Karpas-422 (cell line): ENCODE measurements around the gene PTH1R. TPM values are rescaled to one million over a fixed set of nuclear protein-coding genes. Genes with fewer than 3 reads are reported as not detected.

Source experiments
- DNase-seq: peaks from one replicate; pipeline ENCODE4 v3.0.0-alpha.2; 2015
- H2AFZ ChIP-seq: fragments of 200-600 bp; sonication (generic); 2 replicates; pipeline ENCODE4 v1.6.1; 2014; ENCODE audit warnings: antibody characterized with exemption, low read length, mixed read lengths
- H3K27ac ChIP-seq: fragments of 200-600 bp; sonication (generic); 2 replicates; pipeline ENCODE4 v1.5.1; 2014; ENCODE audit warnings: mild to moderate bottlenecking, low read length, moderate library complexity
- H3K27me3 ChIP-seq: fragments of 200-600 bp; sonication (generic); 2 replicates; pipeline ENCODE4 v1.6.1; 2014; ENCODE audit warnings: low read length, mixed read lengths
- H3K36me3 ChIP-seq: fragments of 200-600 bp; sonication (generic); 2 replicates; pipeline ENCODE4 v1.6.1; 2014; ENCODE audit warnings: low read length, mixed read lengths; ENCODE audit not compliant: insufficient read depth
- H3K4me1 ChIP-seq: fragments of 200-600 bp; sonication (generic); 2 replicates; pipeline ENCODE4 v1.6.1; 2014; ENCODE audit warnings: mild to moderate bottlenecking, low read length, mixed read lengths
- H3K4me2 ChIP-seq: fragments of 200-600 bp; sonication (generic); 2 replicates; pipeline ENCODE4 v1.6.1; 2014; ENCODE audit warnings: low read length, low read depth, mild to moderate bottlenecking; ENCODE audit not compliant: poor library complexity, severe bottlenecking
- H3K4me3 ChIP-seq: fragments of 200-600 bp; sonication (generic); 2 replicates; pipeline ENCODE4 v1.5.1; 2014; ENCODE audit warnings: mild to moderate bottlenecking, antibody characterized with exemption, low read length, mixed read lengths
- H3K79me2 ChIP-seq: fragments of 200-600 bp; sonication (generic); 2 replicates; pipeline ENCODE4 v1.6.1; 2014; ENCODE audit warnings: mild to moderate bottlenecking, low read length, mixed read lengths
- H3K9ac ChIP-seq: fragments of 200-600 bp; sonication (generic); 2 replicates; pipeline ENCODE4 v1.6.0; 2014; ENCODE audit warnings: low read length
- H3K9me2 ChIP-seq: fragments of 200-600 bp; sonication (generic), shearing (Covaris generic); replicated peaks from 2 replicates; pipeline ENCODE4 v1.6.0; 2014; ENCODE audit warnings: mild to moderate bottlenecking, low read length, moderate library complexity; ENCODE audit not compliant: insufficient read depth
- H3K9me3 ChIP-seq: fragments of 300-700, 200-600 bp; sonication (generic); 2 replicates; pipeline ENCODE4 v1.6.1; 2014; ENCODE audit warnings: low read length, mixed read lengths
- H4K20me1 ChIP-seq: fragments of 200-600 bp; sonication (generic); 2 replicates; pipeline ENCODE4 v1.6.1; 2014; ENCODE audit warnings: mild to moderate bottlenecking, antibody characterized with exemption, low read length, low read depth; ENCODE audit not compliant: insufficient read depth
- total RNA-seq: library from RNA; depleted of rRNA; stranded (reverse); fragments of >200 nt; shearing (Covaris generic); gene quantifications from 2 replicates; pipeline ENCODE4 v1.2.3, GENCODE V29; 2014; ENCODE audit warnings: low replicate concordance

PTH1R gene
- total RNA-seq, 1 experiment from 2014 or later: not detected

DNA sequence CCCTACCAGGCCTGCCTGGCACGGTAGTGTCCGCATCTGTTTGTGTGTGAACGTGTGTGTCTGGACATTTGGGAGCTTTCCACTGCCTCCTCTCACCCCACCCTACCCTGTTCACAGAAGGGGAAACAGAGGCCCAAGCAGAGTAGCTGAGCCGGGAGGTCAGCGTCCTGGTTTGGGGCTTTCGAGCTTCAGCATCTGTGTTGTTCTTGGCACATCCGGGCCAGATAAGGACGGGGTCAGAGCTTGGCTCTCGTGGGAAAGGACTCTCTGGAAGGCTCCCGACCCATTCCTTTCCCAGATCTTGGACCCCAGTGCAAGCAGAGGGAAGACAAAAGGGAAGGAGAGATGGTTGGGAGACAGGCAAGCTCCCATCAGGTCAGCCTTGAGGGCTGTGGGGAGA, 6.3 kb upstream of the PTH1R start:
- Histone ChIP-seq H3K4me3 (no peak overlapping the region), H3K4me2 (no peak overlapping the region), H3K9me3 (no peaks in the 10 kb centered on the region), H3K79me2 (no peaks in the 10 kb centered on the region), H2AFZ (no peak overlapping the region), H3K9me2 (no peaks in the 10 kb centered on the region), H4K20me1 (no peaks in the 10 kb centered on the region), H3K4me1 (no peaks in the 10 kb centered on the region), H3K27ac (no peak overlapping the region), H3K9ac (no peak overlapping the region), H3K36me3 (no peaks in the 10 kb centered on the region), H3K27me3 (no peaks in the 10 kb centered on the region)
- DNase-seq: no peak

DNA sequence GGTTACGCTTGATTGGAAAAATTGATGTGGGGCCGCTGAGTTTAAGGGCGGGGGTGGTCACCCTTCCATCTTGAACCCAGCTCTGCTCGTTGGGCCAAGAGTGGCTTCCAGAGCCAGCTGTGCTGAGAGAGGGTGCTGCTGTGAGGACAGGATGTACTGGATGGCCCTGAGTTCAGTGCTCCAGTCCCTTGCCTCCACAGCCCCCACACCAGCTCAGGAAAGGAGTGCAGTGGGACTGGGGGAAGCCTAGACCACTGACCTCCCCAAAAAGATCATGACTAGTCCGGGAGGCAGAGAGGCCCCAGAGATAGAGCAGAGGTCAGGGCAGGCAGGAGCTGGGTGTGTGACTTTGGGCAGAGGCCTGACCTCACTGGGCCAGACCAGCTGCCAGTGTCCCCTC, 4.0 kb upstream of the PTH1R start:
- H4K20me1 ChIP-seq: no peaks in the 10 kb centered on the region
- no peaks in the 10 kb centered on the region for H3K36me3 ChIP-seq
- H3K27me3 ChIP-seq: no peaks in the 10 kb centered on the region
- H2AFZ ChIP-seq: no peak overlapping the region
- no peak overlapping the region for H3K9ac ChIP-seq
- no peak for DNase-seq
- H3K27ac ChIP-seq: no peak overlapping the region
- H3K4me3 ChIP-seq: no peak overlapping the region
- H3K4me2 ChIP-seq: no peak overlapping the region
- no peaks in the 10 kb centered on the region for H3K4me1 ChIP-seq
- H3K9me2 ChIP-seq: no peaks in the 10 kb centered on the region
- no peaks in the 10 kb centered on the region for H3K79me2 ChIP-seq
- no peaks in the 10 kb centered on the region for H3K9me3 ChIP-seq

DNA sequence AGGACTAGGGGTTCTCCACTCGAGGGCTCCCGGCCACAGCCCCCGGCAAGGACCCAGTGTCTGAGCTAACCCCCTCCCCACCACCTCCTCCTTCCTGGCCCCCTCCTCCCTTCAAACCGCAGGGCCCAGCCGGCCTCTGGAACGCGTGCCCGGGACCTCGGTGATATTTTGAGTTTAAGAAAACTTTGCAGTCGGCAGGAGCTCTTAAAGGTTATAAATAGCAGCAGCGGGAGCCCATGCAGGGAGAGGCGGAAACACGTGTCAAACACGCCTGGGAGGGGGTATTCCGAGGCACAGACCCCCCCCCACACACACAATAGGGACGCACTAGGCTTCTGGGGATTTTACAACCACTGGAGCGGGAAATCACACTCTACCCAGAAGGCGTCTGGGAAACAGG, 3.1 kb upstream of the PTH1R start:
- Histone ChIP-seq H3K9me2 (no peaks in the 10 kb centered on the region), H3K36me3 (no peaks in the 10 kb centered on the region), H2AFZ (no peak overlapping the region), H3K4me2 (no peak overlapping the region), H4K20me1 (no peaks in the 10 kb centered on the region), H3K9me3 (no peaks in the 10 kb centered on the region), H3K79me2 (no peaks in the 10 kb centered on the region), H3K9ac (no peak overlapping the region), H3K27ac (no peak overlapping the region), H3K4me1 (no peaks in the 10 kb centered on the region), H3K4me3 (no peak overlapping the region), H3K27me3 (no peaks in the 10 kb centered on the region)
- DNase-seq: no peak

DNA sequence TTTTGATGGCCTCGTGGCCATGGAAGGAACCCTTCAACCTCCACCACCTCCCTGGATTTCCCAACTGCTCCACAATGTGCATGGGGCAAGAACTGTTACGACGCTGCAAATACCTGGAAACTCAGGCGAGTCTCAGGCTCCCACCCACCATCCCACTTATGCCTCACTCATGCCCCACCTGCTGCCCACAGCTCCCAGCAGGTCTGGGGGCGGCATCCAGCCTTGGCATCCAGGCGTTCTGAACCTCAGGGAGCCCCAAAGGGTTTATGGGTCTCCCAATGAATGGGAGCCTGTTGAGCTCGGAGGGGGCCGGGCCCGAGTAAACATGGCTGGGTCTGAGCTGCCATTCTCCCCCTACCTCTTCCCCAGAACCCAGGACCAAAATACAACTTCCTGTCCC, 2.0 kb upstream of the PTH1R start:
- Histone ChIP-seq H3K27me3 (no peaks in the 10 kb centered on the region), H3K4me2 (no peak overlapping the region), H3K4me3 (no peak overlapping the region), H3K9ac (no peak overlapping the region), H4K20me1 (no peaks in the 10 kb centered on the region), H2AFZ (no peak overlapping the region), H3K4me1 (no peaks in the 10 kb centered on the region), H3K27ac (no peak overlapping the region), H3K79me2 (no peaks in the 10 kb centered on the region), H3K36me3 (no peaks in the 10 kb centered on the region), H3K9me3 (no peaks in the 10 kb centered on the region), H3K9me2 (no peaks in the 10 kb centered on the region)
- no peak for DNase-seq

DNA sequence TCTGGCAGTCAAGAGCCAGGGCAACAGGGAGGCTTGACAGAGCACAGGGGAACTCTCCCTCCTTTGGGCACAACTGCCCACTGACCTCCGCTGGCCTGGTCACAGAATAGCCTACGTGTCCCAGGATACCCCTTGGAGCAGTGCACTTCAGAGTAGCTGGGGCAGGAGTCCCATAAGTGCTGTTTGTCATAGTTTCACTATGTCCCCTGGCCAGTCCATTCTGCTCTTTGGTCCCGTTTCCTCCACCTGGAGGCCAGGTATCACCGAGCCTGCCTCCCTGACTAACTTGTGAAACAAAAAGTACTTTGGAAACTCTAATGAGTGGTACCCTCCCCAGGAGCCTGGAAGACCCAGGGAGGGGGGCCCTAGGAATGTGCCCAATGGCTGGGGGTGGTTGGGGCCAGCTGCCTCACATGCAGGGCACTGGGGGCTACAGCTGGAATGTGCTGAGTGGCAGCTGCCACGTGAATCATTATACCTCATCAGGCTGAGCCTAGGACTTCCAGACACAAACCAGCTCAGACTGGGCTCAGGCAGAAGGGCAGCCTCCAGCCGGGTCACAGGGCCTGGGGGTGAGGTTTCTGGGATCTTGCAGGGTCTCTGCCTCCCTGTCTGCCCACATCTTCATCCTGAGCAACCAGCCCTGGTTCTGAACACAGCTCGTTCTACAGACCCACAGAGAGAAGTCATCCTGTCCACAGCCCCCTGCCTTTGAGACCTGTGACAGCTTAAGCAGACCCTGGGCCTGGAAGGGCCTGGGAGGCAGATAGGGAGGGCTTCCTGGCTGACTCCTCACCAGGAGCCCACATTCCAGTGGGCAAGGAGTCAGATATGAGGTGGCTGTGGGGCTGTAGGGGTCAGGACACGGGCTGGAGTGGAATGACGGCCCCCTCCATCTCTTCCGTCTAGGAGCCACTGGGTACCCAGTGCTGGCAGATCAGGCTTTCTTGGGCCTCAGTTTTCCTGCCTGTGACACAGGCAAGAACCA, 914 bp upstream of the PTH1R start:
- no peak for DNase-seq
- H3K27ac ChIP-seq: no peak overlapping the region
- no peak overlapping the region for H3K4me2 ChIP-seq
- H3K4me1 ChIP-seq: no peaks in the 10 kb centered on the region
- H3K4me3 ChIP-seq: no peak overlapping the region
- no peaks in the 10 kb centered on the region for H3K9me2 ChIP-seq
- H3K9ac ChIP-seq: no peak overlapping the region
- H2AFZ ChIP-seq: no peak overlapping the region
- no peaks in the 10 kb centered on the region for H3K27me3 ChIP-seq
- H3K79me2 ChIP-seq: no peaks in the 10 kb centered on the region
- H4K20me1 ChIP-seq: no peaks in the 10 kb centered on the region
- no peaks in the 10 kb centered on the region for H3K36me3 ChIP-seq
- no peaks in the 10 kb centered on the region for H3K9me3 ChIP-seq

DNA sequence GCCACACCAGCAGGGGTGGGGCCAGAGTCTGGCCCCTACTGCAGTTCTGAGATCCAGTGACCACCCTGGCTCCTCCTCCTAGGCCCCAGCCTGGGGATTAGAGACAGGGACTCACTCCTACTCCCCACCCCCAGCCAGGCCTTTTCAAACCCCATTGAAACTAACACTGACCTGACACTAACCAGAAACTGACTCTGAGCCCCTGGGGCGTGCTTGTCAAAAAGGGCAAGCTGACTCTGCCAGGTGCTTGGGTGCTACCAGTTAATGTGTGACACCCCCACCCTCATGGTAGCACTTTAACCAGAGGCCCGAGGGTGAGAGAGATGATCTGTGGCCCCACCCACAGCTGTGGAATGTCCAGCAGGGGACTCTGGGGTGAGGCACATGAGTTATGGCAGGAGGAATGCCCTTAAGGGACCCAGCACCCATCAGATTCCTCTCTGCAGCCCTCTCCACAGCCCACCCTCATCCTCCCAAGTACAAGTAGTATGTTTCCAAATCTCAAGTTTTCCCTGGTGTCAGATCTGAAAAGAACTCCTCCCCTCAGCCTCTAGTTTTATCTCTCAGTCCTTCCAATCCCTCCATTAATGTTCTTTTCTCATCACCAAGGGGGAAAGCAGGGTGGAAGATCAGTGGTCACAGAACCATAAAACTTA, 1.4 kb downstream of the PTH1R start:
- H2AFZ ChIP-seq: no peak overlapping the region
- no peaks in the 10 kb centered on the region for H3K79me2 ChIP-seq
- H3K4me1 ChIP-seq: no peaks in the 10 kb centered on the region
- H3K9ac ChIP-seq: no peak overlapping the region
- no peak overlapping the region for H3K4me2 ChIP-seq
- no peaks in the 10 kb centered on the region for H3K36me3 ChIP-seq
- DNase-seq: no peak
- no peaks in the 10 kb centered on the region for H3K9me3 ChIP-seq
- H4K20me1 ChIP-seq: no peaks in the 10 kb centered on the region
- H3K27me3 ChIP-seq: no peaks in the 10 kb centered on the region
- H3K27ac ChIP-seq: no peak overlapping the region
- H3K9me2 ChIP-seq: no peaks in the 10 kb centered on the region
- H3K4me3 ChIP-seq: no peak overlapping the region

DNA sequence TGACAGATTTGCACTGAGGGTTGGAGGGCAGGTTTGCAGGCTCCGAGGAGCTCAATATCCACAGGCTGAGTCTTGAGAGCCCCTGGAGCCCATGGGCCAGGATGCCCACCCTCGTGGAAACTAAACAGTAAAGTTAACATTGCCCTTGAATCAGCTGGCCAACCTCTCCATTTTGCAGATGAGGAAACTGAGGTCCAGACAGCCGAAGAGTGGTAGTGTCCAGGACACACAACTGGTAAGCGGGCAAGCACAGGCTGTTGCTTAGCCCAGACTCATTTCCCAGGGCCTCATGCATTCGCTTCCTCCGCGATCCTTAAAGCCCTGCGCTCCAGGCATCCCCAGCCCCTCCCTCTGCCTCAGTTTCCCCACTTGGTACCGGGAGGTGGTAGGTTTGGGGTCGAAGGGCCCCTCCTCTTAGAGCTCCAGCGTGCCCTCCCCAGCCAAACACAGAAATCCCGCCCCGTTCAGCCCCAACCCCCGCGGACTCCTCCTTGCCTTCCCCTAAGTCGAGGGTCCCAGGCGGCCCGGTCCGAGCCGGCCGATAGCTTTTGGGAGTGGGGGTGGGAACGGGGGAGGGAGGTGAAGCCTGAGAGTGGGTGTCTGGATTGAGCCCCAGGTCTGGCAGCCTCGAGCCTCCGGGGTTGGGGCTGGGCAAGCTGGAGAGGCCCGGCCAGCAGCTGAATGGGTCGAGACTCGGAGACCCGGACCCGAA, 3.5 kb downstream of the PTH1R start:
- H2AFZ ChIP-seq: no peak overlapping the region
- no peak overlapping the region for H3K4me3 ChIP-seq
- no peaks in the 10 kb centered on the region for H3K4me1 ChIP-seq
- DNase-seq: no peak
- H3K36me3 ChIP-seq: no peaks in the 10 kb centered on the region
- no peaks in the 10 kb centered on the region for H3K79me2 ChIP-seq
- H3K27ac ChIP-seq: no peak overlapping the region
- no peaks in the 10 kb centered on the region for H3K9me2 ChIP-seq
- no peaks in the 10 kb centered on the region for H3K27me3 ChIP-seq
- no peak overlapping the region for H3K4me2 ChIP-seq
- no peaks in the 10 kb centered on the region for H3K9me3 ChIP-seq
- H4K20me1 ChIP-seq: no peaks in the 10 kb centered on the region
- H3K9ac ChIP-seq: no peak overlapping the region
